Gastroesophageal sphincter (tissue), 4 donors: ENCODE measurements around the gene C14orf93. TPM values are rescaled to one million over a fixed set of nuclear protein-coding genes. Genes with fewer than 3 reads are reported as not detected.

Source experiments
- ATAC-seq: fragments of 150-250 bp; one replicate; pipeline ENCODE4 v1.9.1; 2016; ENCODE audit warnings: mild to moderate bottlenecking, moderate library complexity
- H3K27ac ChIP-seq, 4 donors: fragments of 200-600 bp; sonication (generic) in 3 of 4; 1 replicate in 3 of 4; 2 replicates in 1 of 4; pipeline ENCODE4 v1.5.1; 2016 to 2019
- H3K27me3 ChIP-seq: fragments of 200-600 bp; sonication (generic); one replicate; pipeline ENCODE4 v1.5.1; 2019
- H3K36me3 ChIP-seq, 2 donors: fragments of 200-600 bp; sonication (generic); one replicate each; pipeline ENCODE4 v1.5.1; 2019; ENCODE audit warnings: control low read depth in 1 of 2
- H3K4me1 ChIP-seq, 3 donors: fragments of 200-600 bp; sonication (generic); 1 replicate in 2 of 3; 2 replicates in 1 of 3; pipeline ENCODE4 v1.5.1; 2016 to 2019; ENCODE audit warnings: control low read depth in 2 of 3
- H3K4me3 ChIP-seq, 2 donors: fragments of 200-600 bp; sonication (generic); one replicate each; pipeline ENCODE4 v1.5.1; 2019; ENCODE audit warnings: mild to moderate bottlenecking in 1 of 2, moderate library complexity in 1 of 2
- H3K9me3 ChIP-seq, 3 donors: fragments of 200-600 bp; sonication (generic); one replicate each; pipeline ENCODE4 v1.5.1; 2017 to 2019; ENCODE audit warnings: control low read depth in 2 of 3
- CTCF ChIP-seq, 4 experiments: fragments of 200-600 bp in 2 of 4; fragments of 450-650 bp in 2 of 4; sonication (generic) in 1 of 4; IDR thresholded peaks; one replicate each; pipeline ENCODE4 v1.5.1; 2017 to 2019; ENCODE audit warnings: antibody characterized with exemption in 4 of 4, mild to moderate bottlenecking in 2 of 4, moderate library complexity in 2 of 4
- EP300 ChIP-seq: sonication (generic); formaldehyde crosslinking; IDR thresholded peaks from one replicate; pipeline ENCODE4 v1.6.1; 2017; ENCODE audit warnings: antibody characterized with exemption, mild to moderate bottlenecking
- POLR2A ChIP-seq, 2 donors: fragments of 450-650 bp; IDR thresholded peaks; one replicate each; pipeline ENCODE4 v1.6.1; 2017; ENCODE audit warnings: antibody characterized with exemption in 2 of 2, mild to moderate bottlenecking in 2 of 2, moderate library complexity in 1 of 2
- POLR2AphosphoS5 ChIP-seq: sonication (generic); formaldehyde crosslinking; IDR thresholded peaks from one replicate; pipeline ENCODE4 v1.6.1; 2017; ENCODE audit warnings: antibody characterized with exemption
- WGBS, 2 donors: methylation state at CpG; one replicate each; pipeline ENCODE4 v1.1.5; 2018; ENCODE audit warnings: low coverage in 1 of 2; 5-methylcytosine and 5-hydroxymethylcytosine counted together
- total RNA-seq, 4 donors: library from RNA; depleted of rRNA; stranded (reverse); fragments of >200 nt; gene quantifications; one replicate each; pipeline ENCODE4 v1.1.0, GENCODE V29; 2016

C14orf93 gene
- total RNA-seq, 4 donors from 2014 or later = 8.4 to 16.0 (median 13.2) TPM

DNA sequence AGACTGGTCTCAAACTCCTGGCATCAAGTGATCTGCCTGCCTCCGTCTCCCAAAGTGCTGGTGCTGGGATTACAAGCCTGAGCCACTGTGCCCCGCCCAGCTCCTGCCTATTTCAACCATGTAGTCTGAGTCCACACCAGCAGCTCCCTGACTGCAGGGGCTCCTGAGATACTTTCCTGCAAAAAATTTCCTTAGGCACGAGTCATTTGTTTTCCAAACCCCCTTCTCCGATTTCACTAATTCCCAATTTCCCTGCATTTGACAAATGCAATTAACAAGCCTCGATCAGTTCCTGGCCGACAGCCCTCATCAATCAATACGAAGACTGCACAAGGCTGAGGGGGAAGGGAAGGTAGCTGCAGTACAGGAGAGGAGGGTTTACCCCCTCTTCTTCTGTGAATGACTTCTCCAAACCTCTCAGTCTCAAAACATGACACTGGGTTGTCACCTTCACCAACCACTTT, 14.7 kb upstream of the C14orf93 start:
- no peaks in the 10 kb centered on the region for H3K27me3 ChIP-seq
- H3K36me3 ChIP-seq = peaks cover 0 to 59% of the 10 kb centered on the region in 2 donors
- H3K4me1 ChIP-seq = peaks cover 0 to 19% (median 0%) of the 10 kb centered on the region in 3 donors
- H3K4me3 ChIP-seq = no peak overlapping the region
- no peaks in the 10 kb centered on the region for H3K9me3 ChIP-seq
- no peak for TF ChIP-seq POLR2A (IDR thresholded peaks at IDR 0.05)
- 60% methylated on average over 7 of the region's 7 CpGs; no CpG with 5 or more reads in 1 of the 2 donors for WGBS, 2 donors
- no peak overlapping the region for H3K27ac ChIP-seq
- no peak for ATAC-seq

- Histone ChIP-seq H3K4me3 (no peak overlapping the region), H3K27ac (no peak overlapping the region), H3K27me3 (no peaks in the 10 kb centered on the region), H3K4me1 (peaks cover 0 to 11% (median 0%) of the 10 kb centered on the region in 3 donors), H3K9me3 (no peaks in the 10 kb centered on the region), H3K36me3 (peaks cover 0 to 50% of the 10 kb centered on the region in 2 donors)
- WGBS, 2 donors = 83 to 86% methylated on average over 1 to 2 of the region's 2 CpGs
- no peak for ATAC-seq
- no peak for TF ChIP-seq POLR2A (IDR thresholded peaks at IDR 0.05)
- TF ChIP-seq EP300 = no peak
- no peak for TF ChIP-seq POLR2AphosphoS5
- TF ChIP-seq CTCF (IDR thresholded peaks at IDR 0.05) = no peak
Measured at GRCh38 chr14:23023795-23024152, 13.8 kb upstream of the C14orf93 start.

- Histone ChIP-seq H3K4me1 (peaks cover 0 to 6% (median 0%) of the 10 kb centered on the region in 3 donors), H3K27ac (no peak overlapping the region), H3K4me3 (no peak overlapping the region), H3K27me3 (no peaks in the 10 kb centered on the region), H3K36me3 (peaks cover 0 to 46% of the 10 kb centered on the region in 2 donors), H3K9me3 (no peaks in the 10 kb centered on the region)
- no peak for ATAC-seq
- 67 to 74% methylated on average over 4 to 8 of the region's 8 CpGs for WGBS, 2 donors
- TF ChIP-seq POLR2AphosphoS5 (no peak), EP300 (no peak), CTCF (IDR thresholded peaks at IDR 0.05) (no peak), POLR2A (IDR thresholded peaks at IDR 0.05) (no peak)
Measured at GRCh38 chr14:23023022-23023794, 13.3 kb upstream of the C14orf93 start.

- H3K36me3 ChIP-seq = peaks cover 0 to 35% of the 10 kb centered on the region in 2 donors
- no peak overlapping the region for H3K27ac ChIP-seq
- H3K9me3 ChIP-seq = no peaks in the 10 kb centered on the region
- no peak overlapping the region for H3K4me3 ChIP-seq
- 59 to 60% methylated on average over 1 to 7 of the region's 7 CpGs for WGBS, 2 donors
- TF ChIP-seq EP300 (no peak), POLR2A (IDR thresholded peaks at IDR 0.05) (no peak), CTCF (IDR thresholded peaks at IDR 0.05) (no peak), POLR2AphosphoS5 (no peak)
- H3K27me3 ChIP-seq = no peaks in the 10 kb centered on the region
- no peak for ATAC-seq
- no peaks in the 10 kb centered on the region for H3K4me1 ChIP-seq
Measured at GRCh38 chr14:23021889-23022442, 12.0 kb upstream of the C14orf93 start.

DNA sequence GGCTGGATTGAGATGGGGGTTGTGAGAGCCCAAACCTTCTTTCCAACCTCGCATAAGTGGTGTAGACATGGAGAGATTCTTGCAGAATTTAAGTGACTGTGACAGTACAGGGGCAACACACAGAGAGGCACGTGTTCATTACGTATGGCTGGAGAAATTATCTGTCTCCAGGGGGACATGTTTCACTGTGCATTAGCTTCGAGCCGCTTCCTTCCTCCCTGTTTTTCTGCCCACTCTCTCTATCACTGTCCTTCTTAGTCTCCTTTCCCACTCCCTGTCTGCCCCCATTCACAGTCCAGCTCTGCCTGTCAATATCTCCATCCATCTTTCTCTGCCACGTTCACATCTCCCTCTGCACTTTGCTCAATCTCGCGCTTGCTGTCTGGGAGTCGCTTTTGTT, 11.5 kb upstream of the C14orf93 start:
- Histone ChIP-seq H3K9me3 (no peaks in the 10 kb centered on the region), H3K27me3 (no peaks in the 10 kb centered on the region), H3K36me3 (peaks cover 0 to 30% of the 10 kb centered on the region in 2 donors), H3K4me1 (no peaks in the 10 kb centered on the region), H3K4me3 (no peak overlapping the region), H3K27ac (no peak overlapping the region)
- ATAC-seq = no peak
- WGBS, 2 donors = 51 to 65% methylated on average over 9 of the region's 9 CpGs
- TF ChIP-seq POLR2A (IDR thresholded peaks at IDR 0.05) (no peak), EP300 (no peak), POLR2AphosphoS5 (no peak), CTCF (IDR thresholded peaks at IDR 0.05) (no peak)
